ENCODE measurements around the gene FBXL17.

- no peak for TF ChIP-seq CTCF (IDR thresholded peaks at IDR 0.05)
- no peak for TF ChIP-seq POLR2A (IDR thresholded peaks at IDR 0.05)
- TF ChIP-seq POLR2AphosphoS5 (IDR thresholded peaks at IDR 0.05): no peak
- TF ChIP-seq EP300 (IDR thresholded peaks at IDR 0.05): no peak
These were observed 1.2 kb downstream of the FBXL17 start for GRCh38 chr5:108380531-108381349.
